ENCODE results near the gene GTF3C1. TPM values are rescaled to one million over a fixed set of nuclear protein-coding genes. Genes with fewer than 3 reads are reported as not detected.

GTF3C1 gene
- total RNA-seq, 2 donors from 2014 or later, result 38.7 to 161 TPM

GRCh38 chr16:27520982-27521673, 28.6 kb downstream of the GTF3C1 start:
- Histone ChIP-seq H3K27me3 (no peaks in the 10 kb centered on the region), H3K4me3 (no peak overlapping the region), H3K4me1 (peaks cover 10% of the 10 kb centered on the region), H3K27ac (peak overlapping the region in 2 of 4 donors; percentile 19 to 41), H3K9me3 (peaks cover 0 to 9% (median 0%) of the 10 kb centered on the region in 3 donors), H3K36me3 (replicated peaks in 1 of 2; ENCODE audit: insufficient read depth in 1 of 2, low read depth in 2 of 2) (peaks cover 9 to 31% of the 10 kb centered on the region in 2 donors)
- intact Hi-C loops (cut with DNase I), result no loop called here
- 85 to 87% methylated on average over 16 of the region's 16 CpGs for WGBS, 2 donors
- DNase-seq (peak in 3 of 4 donors; percentile 10 to 20 (median 12)), ATAC-seq (peak; percentile 49)
- TF ChIP-seq POLR2A (IDR thresholded peaks at IDR 0.05), result peak in 2 of 3 donors; percentile 12
- no peak for TF ChIP-seq CTCF (IDR thresholded peaks at IDR 0.05)

- no peak overlapping the region for H3K27ac ChIP-seq
- H3K4me3 ChIP-seq, result no peak overlapping the region
- peaks cover 13% of the 10 kb centered on the region for H3K4me1 ChIP-seq
- H3K36me3 ChIP-seq (replicated peaks in 1 of 2; ENCODE audit: insufficient read depth in 1 of 2, low read depth in 2 of 2), result peaks cover 0 to 18% of the 10 kb centered on the region in 2 donors
- DNase-seq, result no peak
- 89 to 93% methylated on average over 4 of the region's 4 CpGs for WGBS, 2 donors
- intact Hi-C loops (cut with DNase I), result no loop called here
- no peaks in the 10 kb centered on the region for H3K27me3 ChIP-seq
- no peaks in the 10 kb centered on the region for H3K9me3 ChIP-seq
- no peak for TF ChIP-seq POLR2A (IDR thresholded peaks at IDR 0.05)
- no peak for TF ChIP-seq CTCF (IDR thresholded peaks at IDR 0.05)
- ATAC-seq, result no peak
These were observed 31.5 kb downstream of the GTF3C1 start for GRCh38 chr16:27518226-27518625.

GRCh38 chr16:27517664-27518063, 32.0 kb downstream of the GTF3C1 start:
- no peak for ATAC-seq
- Histone ChIP-seq H3K27ac (peak overlapping the region in 2 of 4 donors; percentile 31 to 41), H3K27me3 (no peaks in the 10 kb centered on the region), H3K9me3 (no peaks in the 10 kb centered on the region), H3K36me3 (replicated peaks in 1 of 2; ENCODE audit: insufficient read depth in 1 of 2, low read depth in 2 of 2) (peaks cover 0 to 16% of the 10 kb centered on the region in 2 donors), H3K4me3 (no peak overlapping the region), H3K4me1 (peaks cover 13% of the 10 kb centered on the region)
- TF ChIP-seq POLR2A (IDR thresholded peaks at IDR 0.05) (no peak), CTCF (IDR thresholded peaks at IDR 0.05) (no peak)
- intact Hi-C loops (cut with DNase I), result no loop called here
- WGBS, 2 donors, result 94 to 96% methylated on average over 7 of the region's 7 CpGs
- DNase-seq, result no peak

GRCh38 chr16:27516365-27516764, 33.3 kb downstream of the GTF3C1 start:
- H3K27me3 ChIP-seq, result no peaks in the 10 kb centered on the region
- WGBS, 2 donors, result 54 to 56% methylated on average over 11 of the region's 11 CpGs
- intact Hi-C loops (cut with DNase I), result no loop called here
- peaks cover 0 to 20% of the 10 kb centered on the region in 2 donors for H3K36me3 ChIP-seq (replicated peaks in 1 of 2; ENCODE audit: insufficient read depth in 1 of 2, low read depth in 2 of 2)
- peak overlapping the region in 2 of 4 donors; percentile 31 to 41 for H3K27ac ChIP-seq
- DNase-seq (peak in 2 of 4 donors; percentile 30 to 35), ATAC-seq (peak; percentile 57)
- no peak for TF ChIP-seq CTCF (IDR thresholded peaks at IDR 0.05)
- TF ChIP-seq POLR2A (IDR thresholded peaks at IDR 0.05), result no peak
- H3K4me3 ChIP-seq, result no peak overlapping the region
- H3K9me3 ChIP-seq, result no peaks in the 10 kb centered on the region
- H3K4me1 ChIP-seq, result peaks cover 13% of the 10 kb centered on the region
